Endodermal cell (in vitro differentiated cells): ENCODE measurements around the gene CNNM3. TPM values are rescaled to one million over a fixed set of nuclear protein-coding genes. Genes with fewer than 3 reads are reported as not detected.
"Not testable (repeated sequence)": the region's sequence is repeated elsewhere in the genome, so short reads cannot be mapped to it uniquely, and the experiment has no call there.

Source experiments
- DNase-seq: peaks from one replicate; pipeline ENCODE4 v3.0.0-alpha.2; 2017
- H3K27ac ChIP-seq: 2 replicates; pipeline ENCODE4 v1.5.1; 2013; ENCODE audit warnings: mild to moderate bottlenecking, low read depth, low read length, moderate library complexity
- H3K27me3 ChIP-seq: 2 replicates; pipeline ENCODE4 v1.6.1; 2013; ENCODE audit warnings: mild to moderate bottlenecking, low read length, moderate library complexity; ENCODE audit not compliant: insufficient read depth, control insufficient read depth, poor library complexity, severe bottlenecking
- H3K36me3 ChIP-seq: 2 replicates; pipeline ENCODE4 v1.7.0; 2013; ENCODE audit warnings: mild to moderate bottlenecking, low read length, moderate library complexity; ENCODE audit not compliant: control insufficient read depth, insufficient read depth
- H3K4me1 ChIP-seq: one replicate; pipeline ENCODE4 v1.7.0; 2013; ENCODE audit warnings: low read length; ENCODE audit not compliant: control insufficient read depth, insufficient read depth
- H3K4me3 ChIP-seq: 2 replicates; pipeline ENCODE4 v1.5.1; 2013; ENCODE audit warnings: mild to moderate bottlenecking, low read length, moderate library complexity
- H3K9ac ChIP-seq: 2 replicates; pipeline ENCODE4 v1.6.1; 2013; ENCODE audit warnings: mild to moderate bottlenecking, low read length, moderate library complexity; ENCODE audit not compliant: poor library complexity, severe bottlenecking; ENCODE audit errors: extremely low read depth
- H3K9me3 ChIP-seq: 2 replicates; pipeline ENCODE4 v1.6.1; 2013; ENCODE audit warnings: mild to moderate bottlenecking, low read length, moderate library complexity; ENCODE audit not compliant: control insufficient read depth
- H3K27ac Mint-ChIP-seq: 2 replicates; pipeline ENCODE4 v1.8.0; 2020; ENCODE audit warnings: mixed read lengths
- H3K27me3 Mint-ChIP-seq: 2 replicates; pipeline ENCODE4 v1.8.0; 2021; ENCODE audit warnings: mild to moderate bottlenecking, mixed read lengths; ENCODE audit not compliant: insufficient read depth
- H3K36me3 Mint-ChIP-seq: 2 replicates; pipeline ENCODE4 v1.8.0; 2020; ENCODE audit warnings: low read depth, mixed read lengths
- H3K4me1 Mint-ChIP-seq: 2 replicates; pipeline ENCODE4 v1.8.0; 2020; ENCODE audit warnings: mixed read lengths
- H3K4me3 Mint-ChIP-seq: 2 replicates; pipeline ENCODE4 v1.8.0; 2020; ENCODE audit warnings: mild to moderate bottlenecking, moderate library complexity, mixed read lengths
- H3K9me3 Mint-ChIP-seq: 2 replicates; pipeline ENCODE4 v1.8.0; 2020; ENCODE audit warnings: mild to moderate bottlenecking, mixed read lengths
- CTCF ChIP-seq: fragments of 200-600 bp; sonication (generic); conservative IDR thresholded peaks from 2 replicates; pipeline ENCODE4 v1.5.0; 2021; ENCODE audit warnings: antibody characterized with exemption, mild to moderate bottlenecking
- WGBS, 2 experiments: methylation state at CpG; one replicate each; pipeline versions ENCODE4 v1.1.5 to v1.1.7; 2013; ENCODE audit warnings: missing lambda C conversion rate in 2 of 2, mixed read lengths in 1 of 2; ENCODE audit not compliant: insufficient coverage in 1 of 2, insufficient read length in 1 of 2; 5-methylcytosine and 5-hydroxymethylcytosine counted together
- total RNA-seq, 2 donors: library from RNA; stranded (reverse); fragmentation: NEBNext Ultra II Directional in 1 of 2; extraction: Animal tissue kit (Norgen Biotek cat#: 25700) in 1 of 2; gene quantifications; 2 replicates in 1 of 2; 3 replicates in 1 of 2; pipeline ENCODE4 v1.2.1, GENCODE V29; 2021

Gene CNNM3
- total RNA-seq, 2 donors from 2014 or later, result 33.1 to 34.8 TPM

GRCh38 chr2:96802721-96803120 is 13.3 kb upstream of the CNNM3 start:
- no peak for DNase-seq
- Mint-ChIP-seq H3K4me3 (no peak overlapping the region), H3K27me3 (no peaks in the 10 kb centered on the region), H3K9me3 (no peaks in the 10 kb centered on the region), H3K4me1 (peaks cover 7% of the 10 kb centered on the region), H3K36me3 (peaks cover 24% of the 10 kb centered on the region), H3K27ac (no peak overlapping the region)
- Histone ChIP-seq H3K27ac (no peak overlapping the region), H3K9me3 (no peaks in the 10 kb centered on the region), H3K27me3 (no peaks in the 10 kb centered on the region), H3K36me3 (peaks cover 11% of the 10 kb centered on the region), H3K4me1 (no peaks in the 10 kb centered on the region), H3K4me3 (no peak overlapping the region), H3K9ac (no peak overlapping the region)
- no peak for TF ChIP-seq CTCF
- 96 to 98% methylated on average over 5 to 7 of the region's 7 CpGs for WGBS, 2 experiments

GRCh38 chr2:96804986-96805385 is 11.1 kb upstream of the CNNM3 start:
- TF ChIP-seq CTCF, result no peak
- no peak overlapping the region for H3K4me3 ChIP-seq
- H3K27ac Mint-ChIP-seq, result peak overlapping the region; percentile 66
- H3K27ac ChIP-seq, result no peak overlapping the region
- H3K4me1 Mint-ChIP-seq, result peaks cover 7% of the 10 kb centered on the region
- no peaks in the 10 kb centered on the region for H3K27me3 ChIP-seq
- no peaks in the 10 kb centered on the region for H3K9me3 Mint-ChIP-seq
- H3K9me3 ChIP-seq, result no peaks in the 10 kb centered on the region
- no peak overlapping the region for H3K9ac ChIP-seq
- no peak for DNase-seq
- H3K4me1 ChIP-seq, result peaks cover 5% of the 10 kb centered on the region
- H3K36me3 Mint-ChIP-seq, result peaks cover 29% of the 10 kb centered on the region
- no peaks in the 10 kb centered on the region for H3K27me3 Mint-ChIP-seq
- H3K4me3 Mint-ChIP-seq, result no peak overlapping the region
- H3K36me3 ChIP-seq, result peaks cover 15% of the 10 kb centered on the region

- H3K27ac ChIP-seq, H3K9me3 ChIP-seq, H3K4me1 Mint-ChIP-seq, DNase-seq, H3K9me3 Mint-ChIP-seq, H3K4me3 ChIP-seq, H3K27ac Mint-ChIP-seq, H3K27me3 Mint-ChIP-seq, H3K9ac ChIP-seq, H3K27me3 ChIP-seq, H3K4me3 Mint-ChIP-seq: not testable (repeated sequence)
- WGBS, 2 experiments, result 96% methylated on average over 10 of the region's 20 CpGs; no CpG with 5 or more reads in 1 of the 2 experiments
- peaks cover 15% of the 10 kb centered on the region for H3K36me3 ChIP-seq
- H3K36me3 Mint-ChIP-seq, result peaks cover 32% of the 10 kb centered on the region
- H3K4me1 ChIP-seq, result peaks cover 10% of the 10 kb centered on the region
Observed at GRCh38 chr2:96805946-96806345, 10.1 kb upstream of the CNNM3 start.

- Histone ChIP-seq H3K36me3 (peaks cover 10% of the 10 kb centered on the region), H3K27ac (no peak overlapping the region), H3K9ac (no peak overlapping the region), H3K4me1 (peaks cover 10% of the 10 kb centered on the region), H3K27me3 (no peaks in the 10 kb centered on the region), H3K4me3 (no peak overlapping the region), H3K9me3 (no peaks in the 10 kb centered on the region)
- peaks cover 37% of the 10 kb centered on the region for H3K36me3 Mint-ChIP-seq
- peak overlapping the region; percentile 21 for H3K27ac Mint-ChIP-seq
- H3K27me3 Mint-ChIP-seq, result no peaks in the 10 kb centered on the region
- H3K4me1 Mint-ChIP-seq, result peaks cover 7% of the 10 kb centered on the region
- H3K9me3 Mint-ChIP-seq, result no peaks in the 10 kb centered on the region
- DNase-seq, result no peak
- no peak for TF ChIP-seq CTCF
- 95 to 98% methylated on average over 13 to 14 of the region's 23 CpGs for WGBS, 2 experiments
- no peak overlapping the region for H3K4me3 Mint-ChIP-seq
Observed at GRCh38 chr2:96806468-96807126, 9.5 kb upstream of the CNNM3 start.
